ENCODE measurements around the gene ZSCAN21. TPM values are rescaled to one million over a fixed set of nuclear protein-coding genes. Genes with fewer than 3 reads are reported as not detected.

The ZSCAN21 gene
- total and polyA plus RNA-seq, 2 of the 4 experiments (the other 2 are of a cell fraction): 11.5 to 13.3 TPM

- Histone ChIP-seq H4K5ac (ENCODE audit: low read depth, low read length) (no peak overlapping the region), H3K9me1 (ENCODE audit: insufficient read depth, low read length) (no peaks in the 10 kb centered on the region), H2AK5ac (ENCODE audit: low read depth, low read length) (no peak overlapping the region), H2BK20ac (ENCODE audit: low read depth, low read length) (no peak overlapping the region), H4K91ac (ENCODE audit: insufficient read depth, low read depth, low read length) (no peak overlapping the region), H2BK120ac (ENCODE audit: low read depth, low read length) (no peak overlapping the region), H2BK15ac (ENCODE audit: low read depth, low read length) (no peak overlapping the region), H3K27me3 (ENCODE audit: control insufficient read depth, insufficient read depth, low read length) (no peaks in the 10 kb centered on the region), H2AK9ac (replicated peaks; ENCODE audit: low read depth, low read length, poor library complexity) (no peak overlapping the region), H3K23ac (ENCODE audit: low read depth, low read length) (no peak overlapping the region), H3K4me3 (ENCODE audit: insufficient read depth, low read depth, low read length) (no peak overlapping the region), H3K9me3 (ENCODE audit: control insufficient read depth, insufficient read depth, low read length) (peaks cover 74% of the 10 kb centered on the region), H2AFZ (replicated peaks; ENCODE audit: low read length, poor library complexity) (no peak overlapping the region), H3K4me2 (ENCODE audit: low read depth, low read length) (no peak overlapping the region), H4K20me1 (ENCODE audit: insufficient read depth, low read length) (no peaks in the 10 kb centered on the region; the same call in 1 of the 2 replicates), H2BK5ac (ENCODE audit: low read depth, low read length, poor library complexity, severe bottlenecking) (no peak overlapping the region), H3K9ac (ENCODE audit: low read depth, low read length) (no peak overlapping the region), H3K56ac (ENCODE audit: extremely low read depth, insufficient read depth, low read length) (no peak overlapping the region), H3K4ac (ENCODE audit: low read depth, low read length) (no peak overlapping the region), H3K36me3 (ENCODE audit: control insufficient read depth, insufficient read depth, low read length) (peaks cover 88% of the 10 kb centered on the region), H3K18ac (ENCODE audit: low read depth, low read length) (no peak overlapping the region), H3K14ac (replicated peaks; ENCODE audit: low read depth, low read length) (no peak overlapping the region), H3K27ac (ENCODE audit: insufficient read depth, low read length) (no peak overlapping the region), H3K4me1 (ENCODE audit: control insufficient read depth, insufficient read depth, low read length) (no peaks in the 10 kb centered on the region), H4K8ac (ENCODE audit: low read depth in 2 of 2, low read length in 2 of 2) (no peak overlapping the region), H3K79me1 (ENCODE audit: low read depth in 1 of 2, low read length in 2 of 2) (peaks cover 28 to 47% of the 10 kb centered on the region in 2 experiments)
- ATAC-seq (ENCODE audit: low read depth) (no peak), DNase-seq (no peak)
- WGBS, 2 experiments (ENCODE audit: extremely low coverage in 2 of 2, insufficient read length in 1 of 2): 94% methylated on average over 5 of the region's 10 CpGs; no CpG with 5 or more reads in 1 of the 2 experiments
- dilution Hi-C loops (cut with HindIII; ENCODE audit: low sequenced_read_pairs, unreplicated experiment) (no loop called here), intact Hi-C loops (cut with micrococcal nuclease) (no loop called here), in situ Hi-C loops (cut with MboI; ENCODE audit: low sequenced_read_pairs) (no loop called here)
- TF ChIP-seq, protein P1, sequence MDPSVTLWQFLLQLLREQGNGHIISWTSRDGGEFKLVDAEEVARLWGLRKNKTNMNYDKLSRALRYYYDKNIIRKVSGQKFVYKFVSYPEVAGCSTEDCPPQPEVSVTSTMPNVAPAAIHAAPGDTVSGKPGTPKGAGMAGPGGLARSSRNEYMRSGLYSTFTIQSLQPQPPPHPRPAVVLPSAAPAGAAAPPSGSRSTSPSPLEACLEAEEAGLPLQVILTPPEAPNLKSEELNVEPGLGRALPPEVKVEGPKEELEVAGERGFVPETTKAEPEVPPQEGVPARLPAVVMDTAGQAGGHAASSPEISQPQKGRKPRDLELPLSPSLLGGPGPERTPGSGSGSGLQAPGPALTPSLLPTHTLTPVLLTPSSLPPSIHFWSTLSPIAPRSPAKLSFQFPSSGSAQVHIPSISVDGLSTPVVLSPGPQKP (IDR thresholded peaks at IDR 0.05; ENCODE audit: borderline replicate concordance, low read depth, low read length): no peak
- TF ChIP-seq MXI1 (IDR thresholded peaks at IDR 0.05; ENCODE audit: borderline replicate concordance, low read depth, low read length) (no peak), NFE2L2 (IDR thresholded peaks at IDR 0.05; ENCODE audit: low read depth, low read length) (no peak)
- no TSS peak for BruUV-seq (replicated peaks)
- CTCF ChIA-PET: no interaction called here
- POLR2A ChIA-PET (ENCODE audit: unreplicated experiment): no interaction called here
Measured at GRCh38 chr7:100072462-100072861, 22.9 kb downstream of the ZSCAN21 start.

Data from IMR-90 (cell line).